HepG2 (cell line): ENCODE measurements around the gene PLEKHN1. TPM values are rescaled to one million over a fixed set of nuclear protein-coding genes. Genes with fewer than 3 reads are reported as not detected.
"Not testable (repeated sequence)": the region's sequence is repeated elsewhere in the genome, so short reads cannot be mapped to it uniquely, and the experiment has no call there.

Experiments
- ATAC-seq: fragments of 200-7000 bp; cut with Tn5 transposase; 3 replicates; pipeline ENCODE4 v1.9.1; 2020; ENCODE audit warnings: mild to moderate bottlenecking, moderate library complexity
- BruUV-seq: library from RNA; stranded (reverse); fragments of 400-500 nt; replicated peaks from 2 replicates; lab custom pipeline; 2021; lab: Mats Ljungman, UMichigan
- CTCF ChIA-PET: fragments of 300-600 bp; formaldehyde crosslinking; extraction: SDS; loops from one replicate; lab custom pipeline; 2021; ENCODE audit warnings: low total read pairs, inconsistent platforms, low intra/inter-chr PET ratio; lab: Yijun Ruan, JAX
- POLR2A ChIA-PET: fragments of 350-600 bp; sonication (Branson Sonifier 250); formaldehyde crosslinking; loops from one replicate; lab custom pipeline; 2020; ENCODE audit warnings: antibody characterized with exemption, inconsistent platforms; lab: Yijun Ruan, JAX
- DNase-seq: peaks from one replicate; pipeline ENCODE4 v3.0.0-alpha.2; 2015; ENCODE audit warnings: low spot score
- FAIRE-seq: peaks from 3 replicates; lab custom pipeline; 2011; peaks lifted over from hg19 to GRCh38; lab: Jason Lieb, UNC
- H2AFZ ChIP-seq: one replicate; pipeline ENCODE4 v1.6.1; 2011; ENCODE audit warnings: low read length, inconsistent platforms
- H3K27ac ChIP-seq: fragments of 300-600 bp; 3 replicates; pipeline ENCODE4 v1.8.0; 2011; ENCODE audit warnings: mixed run types, mild to moderate bottlenecking, mixed read lengths, low read length, inconsistent platforms; ENCODE audit not compliant: insufficient read depth; ENCODE audit errors: extremely low read length
- H3K27me3 ChIP-seq, 2 experiments: fragments of 200-600 bp in 1 of 2; 2 replicates in 1 of 2; 3 replicates in 1 of 2; pipeline versions ENCODE4 v1.6.0 to v1.8.0; 2011; ENCODE audit warnings: low read length in 2 of 2, mild to moderate bottlenecking in 2 of 2, moderate library complexity in 2 of 2, inconsistent platforms in 1 of 2; ENCODE audit not compliant: insufficient read depth in 2 of 2, control insufficient read depth in 1 of 2
- H3K36me3 ChIP-seq, 2 experiments: fragments of 200-600 bp in 1 of 2; replicated peaks in 1 of 2; 2 replicates in 1 of 2; 3 replicates in 1 of 2; pipeline versions ENCODE4 v1.5.1 to v1.8.0; 2011; ENCODE audit warnings: low read length in 2 of 2, inconsistent platforms in 1 of 2; ENCODE audit not compliant: insufficient read depth in 2 of 2, control insufficient read depth in 1 of 2
- H3K4me1 ChIP-seq: 2 replicates; pipeline ENCODE4 v1.5.1; 2012; ENCODE audit warnings: low read length, inconsistent platforms; ENCODE audit not compliant: insufficient read depth
- H3K4me2 ChIP-seq: 2 replicates; pipeline ENCODE4 v1.6.0; 2011; ENCODE audit warnings: low read depth, low read length, inconsistent platforms
- H3K4me3 ChIP-seq, 3 experiments: fragments of 200-600 bp in 1 of 3; sonication (generic), shearing (Covaris generic) in 1 of 3; replicated peaks in 1 of 3; 2 replicates each; pipeline ENCODE4 v1.5.1; 2011 to 2016; ENCODE audit warnings: low read length in 3 of 3, inconsistent platforms in 2 of 3, low read depth in 2 of 3, mild to moderate bottlenecking in 2 of 3, control low read depth in 1 of 3, mixed read lengths in 1 of 3; ENCODE audit not compliant: insufficient read depth in 1 of 3
- H3K79me2 ChIP-seq: one replicate; pipeline ENCODE4 v1.6.1; 2011; ENCODE audit warnings: low read length, inconsistent platforms; ENCODE audit not compliant: insufficient read depth
- H3K9ac ChIP-seq: 2 replicates; pipeline ENCODE4 v1.6.0; 2011; ENCODE audit warnings: mild to moderate bottlenecking, low read depth, low read length, inconsistent platforms; ENCODE audit not compliant: insufficient read depth
- H3K9me3 ChIP-seq: 2 replicates; pipeline ENCODE4 v1.5.1; 2012; ENCODE audit warnings: mild to moderate bottlenecking, low read length
- H4K20me1 ChIP-seq: 2 replicates; pipeline ENCODE4 v1.6.0; 2011; ENCODE audit warnings: inconsistent platforms, mild to moderate bottlenecking, low read length, moderate library complexity; ENCODE audit not compliant: insufficient read depth
- AGO2 ChIP-seq: fragments of 200-400 bp; formaldehyde crosslinking; optimal IDR thresholded peaks from 2 replicates; pipeline ENCODE3; 2017; ENCODE audit warnings: mild to moderate bottlenecking, low read depth, low read length, moderate library complexity
- HNRNPL ChIP-seq: fragments of 200-400 bp; formaldehyde crosslinking; IDR thresholded peaks from 2 replicates; pipeline ENCODE4 v1.6.1; 2017; ENCODE audit warnings: mild to moderate bottlenecking, low read depth, low read length
- RBFOX2 ChIP-seq: fragments of 200-400 bp; formaldehyde crosslinking; IDR thresholded peaks from 2 replicates; pipeline ENCODE4 v1.6.1; 2017; ENCODE audit warnings: low read depth, mild to moderate bottlenecking, low read length
- ZBTB7B ChIP-seq: sonication (generic); formaldehyde crosslinking; IDR thresholded peaks from 2 replicates; pipeline ENCODE4 v1.4.0; 2020; ENCODE audit warnings: missing genetic modification reagents
- ZNF18 ChIP-seq: sonication (generic); formaldehyde crosslinking; IDR thresholded peaks from 2 replicates; pipeline ENCODE4 v1.8.0; 2022; ENCODE audit warnings: mild to moderate bottlenecking, missing genetic modification reagents; ENCODE audit not compliant: insufficient replicate concordance
- WGBS: methylation state at CpG from one replicate; pipeline ENCODE4 v1.1.6; 2017; ENCODE audit warnings: low lambda C conversion rate; 5-methylcytosine and 5-hydroxymethylcytosine counted together
- in situ Hi-C: cut with HindIII; loops from 2 replicates; pipeline ENCODE4 v1.10.0; 2017; ENCODE audit warnings: low pct_unique_long_range_greater_than_20kb; ENCODE audit not compliant: extremely low pct_ligation_motif_present
- intact Hi-C: fragments of 100-400 bp; cut with micrococcal nuclease; formaldehyde crosslinking; loops from one replicate; pipeline ENCODE4 v1.10.0; 2022; ENCODE audit not compliant: unreplicated experiment
- polyA plus RNA-seq, 8 experiments: library from polyadenylated mRNA; depleted of rRNA in 3 of 8; stranded (reverse) in 7 of 8; unstranded in 1 of 8; fragments of >200 nt; fragmentation: Illumina TruSeq in 4 of 8; extraction: Trizol in 4 of 8; gene quantifications; 2 replicates each; pipeline versions ENCODE4 v1.2.1 to v1.2.3, GENCODE V29; 2011 to 2016; ENCODE audit warnings: low read depth in 4 of 8, missing spikeins in 1 of 8, mixed read lengths in 1 of 8; ENCODE audit not compliant: insufficient read depth in 1 of 8
- total RNA-seq, 5 experiments: library from RNA; depleted of rRNA; stranded (reverse); fragments of >200 nt; fragmentation: Illumina TruSeq; extraction: Trizol; gene quantifications; 2 replicates each; pipeline ENCODE4 v1.2.3, GENCODE V29; 2016; ENCODE audit warnings: low read depth in 1 of 5

Gene PLEKHN1
- total and polyA plus RNA-seq, 2 of the 13 experiments (the other 11 are each of a cell fraction or from before 2014, with no cell fraction given): 0.42 to 0.58 TPM

DNA sequence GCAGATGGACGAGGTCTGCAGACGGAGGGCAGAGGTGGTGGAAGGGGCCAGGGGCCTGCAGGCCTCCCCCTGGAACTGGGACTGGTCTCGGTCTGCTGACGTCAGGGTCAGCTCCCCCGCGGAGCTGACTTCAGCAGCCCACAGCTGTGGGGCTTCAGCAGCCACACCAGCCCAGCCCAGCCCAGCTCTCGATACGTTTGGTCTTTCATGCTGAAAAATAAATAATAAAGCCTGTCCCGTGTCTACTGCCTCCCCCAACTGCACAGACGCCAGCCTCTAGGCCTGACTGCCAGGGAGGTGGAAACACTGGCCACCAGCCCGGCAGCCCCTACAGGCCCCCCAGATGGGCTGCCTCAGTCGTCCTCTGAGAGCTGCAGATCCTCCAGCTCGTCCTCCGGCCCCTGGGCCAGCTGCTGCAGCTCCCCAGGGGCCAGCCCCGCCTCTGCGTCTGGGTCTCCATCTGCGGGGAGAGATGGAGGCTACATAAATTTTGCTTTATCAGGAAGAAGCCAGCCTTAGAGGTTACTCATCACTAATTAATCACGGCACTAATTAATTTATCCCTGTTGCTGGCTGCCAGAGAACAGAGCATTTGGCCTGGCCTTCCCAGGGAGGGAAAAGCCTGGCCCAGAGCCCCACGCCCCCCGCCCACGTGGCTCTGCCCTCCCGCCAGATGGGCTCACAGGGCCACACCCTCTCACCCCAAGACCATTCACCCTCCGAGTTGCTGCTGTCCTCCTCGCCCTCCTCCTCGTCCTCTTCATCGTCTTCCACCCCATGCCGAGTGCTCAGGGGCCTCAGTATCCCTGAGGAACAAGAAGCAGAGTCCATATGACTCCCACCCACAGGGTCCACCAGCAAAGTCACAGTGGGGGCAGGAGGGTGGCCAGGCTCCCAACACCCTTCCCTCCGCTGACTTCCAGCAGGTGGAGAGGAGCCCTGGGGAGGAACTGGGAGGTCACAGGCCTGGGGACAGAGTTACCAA is 21.6 kb upstream of the PLEKHN1 start:
- in situ Hi-C loops (no loop called here), intact Hi-C loops (no loop called here)
- ChIA-PET POLR2A (interaction anchor here (0.9 kb wide), 1 partner anchor 22 kb away, joined by 3 read pairs; the partner anchor contains the start of gene PLEKHN1), CTCF (no interaction called here)
- H3K4me3 ChIP-seq: no peak overlapping the region
- ATAC-seq (no peak), FAIRE-seq (no peak), DNase-seq (no peak)
- peaks cover 16% of the 10 kb centered on the region for H3K4me1 ChIP-seq
- H3K9ac ChIP-seq: no peak overlapping the region
- 0 out of 2 replicates have a peak, but pooled peaks cover 5% of the 10 kb centered on the region for H4K20me1 ChIP-seq
- no peak overlapping the region for H3K4me2 ChIP-seq
- BruUV-seq: TSS peak; percentile 61
- no peak overlapping the region for H2AFZ ChIP-seq
- H3K9me3 ChIP-seq: no peaks in the 10 kb centered on the region
- TF ChIP-seq RBFOX2 (0 out of 2 replicates have a peak, but pooled peaks have one; percentile 4), ZBTB7B (CRISPR knock-in tag) (no peak)
- no peaks in the 10 kb centered on the region for H3K79me2 ChIP-seq
- H3K36me3 ChIP-seq: peaks cover 17 to 39% of the 10 kb centered on the region in 2 experiments; a peak in 4 of 5 replicates
- H3K27me3 ChIP-seq: peaks cover 11 to 16% of the 10 kb centered on the region in 2 experiments
- 94% methylated on average over 23 of the region's 28 CpGs for WGBS
- H3K27ac ChIP-seq: no peak overlapping the region

- H3K36me3 ChIP-seq: peaks cover 26 to 51% of the 10 kb centered on the region in 2 experiments
- no peak overlapping the region for H3K4me2 ChIP-seq
- peaks cover 6% of the 10 kb centered on the region for H3K4me1 ChIP-seq
- ATAC-seq (no peak), FAIRE-seq (no peak), DNase-seq (no peak)
- H3K27ac ChIP-seq: no peak overlapping the region
- H3K9ac ChIP-seq: no peak overlapping the region
- POLR2A ChIA-PET: no interaction called here
- WGBS: 100% methylated on average over 21 of the region's 29 CpGs
- TF ChIP-seq RBFOX2 (0 out of 2 replicates have a peak, but pooled peaks have one; percentile 4), ZNF18 (no peak), HNRNPL (0 out of 2 replicates have a peak, but pooled peaks have one; percentile 30), AGO2 (peak; percentile 68)
- H3K4me3 ChIP-seq: no peak overlapping the region
- CTCF ChIA-PET: no interaction called here
- H4K20me1 ChIP-seq: peaks cover 8% of the 10 kb centered on the region; the same call in 1 of the 2 replicates
- no peak overlapping the region for H2AFZ ChIP-seq
- peaks cover 5 to 6% of the 10 kb centered on the region in 2 experiments; a peak in 4 of 5 replicates for H3K27me3 ChIP-seq
- intact Hi-C loops: no loop called here
- in situ Hi-C loops: no loop called here
- H3K79me2 ChIP-seq: no peaks in the 10 kb centered on the region
- no TSS peak for BruUV-seq
- H3K9me3 ChIP-seq: no peaks in the 10 kb centered on the region
Observed at GRCh38 chr1:945688-946556, 20.4 kb upstream of the PLEKHN1 start.

GRCh38 chr1:946811-947210 is 19.5 kb upstream of the PLEKHN1 start:
- CTCF ChIA-PET, H3K9me3 ChIP-seq, H4K20me1 ChIP-seq, H3K27me3 ChIP-seq, H3K9ac ChIP-seq, ATAC-seq, H2AFZ ChIP-seq, POLR2A ChIA-PET, H3K27ac ChIP-seq, H3K79me2 ChIP-seq, H3K4me1 ChIP-seq, FAIRE-seq, in situ Hi-C loops, DNase-seq, H3K4me2 ChIP-seq, BruUV-seq, intact Hi-C loops, H3K4me3 ChIP-seq: not testable (repeated sequence)
- peaks cover 32 to 60% of the 10 kb centered on the region in 2 experiments for H3K36me3 ChIP-seq
- 96% methylated on average over 8 of the region's 13 CpGs for WGBS
